GM18858 (cell line): ENCODE results near the gene GDA.
A peak's percentile ranks its signal among the peaks of the same experiment; 100 is the strongest.
"Not testable (repeated sequence)": the region's sequence is repeated elsewhere in the genome, so short reads cannot be mapped to it uniquely, and the experiment has no call there.

ENCODE experiments used
- ATAC-seq: cut with Tn5 transposase; IDR thresholded peaks from one replicate; pipeline ENCODE4 v1.9.1; 2021; ENCODE audit not compliant: unreplicated experiment

GDA gene

DNA sequence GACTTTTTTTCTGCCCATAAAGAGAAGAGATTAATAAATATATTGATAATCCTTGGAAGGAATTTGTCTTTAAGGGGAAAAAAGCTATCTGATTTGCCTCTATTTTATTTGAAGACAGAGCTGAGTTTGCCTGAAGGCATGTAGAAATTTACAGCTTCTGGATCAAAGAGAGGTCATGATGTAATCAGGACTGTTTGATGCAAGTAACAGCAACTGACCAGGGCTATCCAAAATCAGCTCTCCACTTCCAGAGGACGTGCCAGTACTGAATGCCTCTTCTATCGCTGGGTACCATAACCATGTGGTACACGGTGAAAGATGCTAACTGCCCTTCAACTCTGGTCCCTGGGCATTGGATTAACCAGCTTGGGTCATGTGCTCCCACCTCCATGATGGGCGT is 125.2 kb downstream of the GDA start:
- no peak for ATAC-seq

DNA sequence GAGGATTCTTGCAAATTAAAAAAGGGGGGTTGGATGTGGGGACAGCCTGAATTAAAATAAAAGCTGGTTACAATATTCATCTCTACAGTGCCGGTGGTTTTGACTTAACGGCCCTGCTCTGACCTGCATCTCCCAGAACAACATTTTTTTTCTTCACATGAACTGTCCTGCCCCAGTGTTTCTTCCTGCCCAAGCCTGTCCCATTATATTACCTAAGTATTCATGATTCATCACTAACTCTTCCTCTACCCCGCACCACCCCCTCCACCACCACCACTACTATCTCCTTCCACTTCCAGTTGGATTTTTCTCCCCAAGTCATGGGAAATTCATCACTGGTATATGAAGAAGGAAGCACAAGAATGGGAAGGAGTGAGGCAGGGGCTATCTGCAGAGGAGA is 125.7 kb downstream of the GDA start:
- no peak for ATAC-seq

DNA sequence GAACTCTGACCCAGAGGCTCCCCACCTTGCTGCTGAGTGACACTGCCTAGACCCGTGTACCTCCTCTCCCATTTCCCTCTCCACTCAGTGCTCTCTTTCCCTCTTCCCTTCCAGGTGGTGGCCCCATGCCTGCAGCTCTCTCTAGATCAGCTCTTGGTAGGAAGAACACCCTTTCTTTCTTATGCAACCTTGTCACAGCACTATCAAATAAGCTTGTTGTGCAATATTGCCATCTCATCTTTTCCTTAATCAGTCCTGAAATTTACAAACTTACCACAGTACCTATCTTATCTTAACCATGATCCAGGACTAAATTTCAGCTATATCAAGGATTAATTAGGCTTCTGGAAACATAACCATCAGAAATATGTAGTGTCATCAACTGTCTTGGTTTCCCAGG is 127.2 kb downstream of the GDA start:
- no peak for ATAC-seq

DNA sequence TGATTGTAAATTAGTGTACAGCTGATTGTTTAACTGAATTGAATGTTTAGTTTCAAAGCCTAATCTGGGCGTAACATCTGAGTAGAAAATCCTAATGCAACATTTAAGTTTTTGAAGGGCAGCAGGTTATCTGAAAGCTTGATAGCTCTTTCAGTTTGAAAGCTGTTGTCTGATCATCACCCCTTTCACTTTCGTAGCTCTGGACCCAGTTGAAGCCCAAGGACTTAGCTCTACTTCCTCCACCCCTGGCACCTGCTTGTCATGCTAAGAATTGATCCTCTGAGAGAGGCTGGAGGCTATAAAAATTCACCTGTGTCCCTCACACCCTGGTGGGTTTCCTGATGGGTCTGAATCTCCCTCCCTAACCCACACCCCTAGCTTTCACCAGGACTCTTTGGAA is 129.7 kb downstream of the GDA start:
- ATAC-seq = peak; percentile 75

DNA sequence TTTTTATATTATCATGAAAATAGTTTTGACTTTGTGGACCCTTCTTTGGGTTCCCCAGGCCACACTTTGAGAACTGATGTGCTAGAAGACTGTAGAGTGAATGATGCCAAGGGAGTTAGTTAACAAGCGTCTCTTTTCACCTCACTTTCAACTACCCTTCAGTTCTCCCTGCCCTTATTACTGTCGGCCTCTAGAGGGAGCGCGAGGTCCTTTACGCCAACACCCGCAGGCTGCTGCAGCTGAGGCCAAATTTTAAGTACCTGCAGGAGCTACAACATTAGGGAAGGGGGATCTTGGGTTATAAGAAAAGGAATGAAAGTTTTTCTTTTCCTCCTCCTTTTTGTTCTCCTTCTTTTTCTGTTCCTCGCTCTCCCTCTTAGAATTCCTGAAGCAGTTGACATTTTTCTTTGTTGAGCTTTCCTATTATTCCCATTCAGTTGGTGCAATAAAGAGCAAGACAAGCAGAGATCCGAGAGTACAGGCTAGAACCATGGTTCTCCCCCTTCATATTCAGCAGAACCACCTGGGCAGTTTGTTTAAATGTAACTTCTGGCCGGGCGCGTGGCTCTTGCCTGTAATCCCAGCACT is 131.8 kb downstream of the GDA start:
- ATAC-seq = peak; percentile 81

DNA sequence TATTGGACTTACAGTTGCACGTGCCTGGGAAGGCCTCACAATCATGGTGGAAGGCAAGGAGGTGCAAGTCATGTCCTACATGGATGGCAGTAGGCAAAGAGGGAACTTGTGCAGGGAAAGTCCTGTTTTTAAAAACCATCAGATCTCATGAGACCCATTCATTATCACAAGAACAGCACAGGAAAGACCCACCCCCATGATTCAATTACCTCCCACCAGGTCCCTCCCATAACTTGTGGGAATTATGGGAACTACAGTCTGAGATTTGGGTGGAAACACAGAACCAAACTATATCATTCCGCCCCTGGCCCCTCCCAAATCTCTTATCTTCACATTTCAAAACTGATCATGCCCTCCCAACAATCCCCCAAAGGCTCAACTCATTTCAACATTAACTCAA is 140.2 kb downstream of the GDA start:
- ATAC-seq = no peak

DNA sequence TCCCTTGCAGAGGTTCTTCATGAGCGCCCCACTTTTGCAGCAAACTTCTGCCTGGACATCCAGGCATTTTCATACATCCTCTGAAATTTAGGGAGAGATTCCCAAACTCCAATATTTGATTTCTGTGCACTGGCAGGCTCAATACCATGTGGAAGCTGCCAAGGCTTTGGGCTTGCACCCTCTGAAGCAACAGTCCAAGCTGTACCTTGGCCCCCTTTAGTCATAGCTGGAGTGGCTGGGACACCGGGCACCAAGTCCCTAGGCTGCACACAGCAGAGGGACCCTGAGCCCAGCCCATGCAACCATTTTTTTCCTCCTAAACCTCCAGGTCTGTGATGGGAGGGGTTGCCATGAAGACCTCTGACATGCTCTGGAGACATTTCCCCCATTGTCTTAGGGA is 141.1 kb downstream of the GDA start:
- no peak for ATAC-seq

DNA sequence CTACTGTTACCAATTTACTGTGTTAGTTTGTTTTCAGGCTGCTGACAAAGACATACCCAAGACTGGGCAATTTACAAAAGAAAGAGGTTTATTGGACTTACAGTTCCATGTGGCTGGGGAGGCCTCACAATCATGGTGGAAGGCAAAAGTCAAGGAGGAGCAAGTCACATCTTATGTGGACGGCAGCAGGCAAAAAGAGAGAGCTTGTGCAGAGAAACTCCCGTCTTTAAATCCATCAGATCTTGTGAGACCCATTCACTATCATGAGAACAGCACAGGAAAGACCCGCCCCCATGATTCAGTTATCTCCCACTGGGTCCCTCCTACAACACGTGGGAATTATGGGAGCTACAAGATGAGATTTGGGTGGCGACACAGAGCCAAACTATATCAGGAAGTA is 142.3 kb downstream of the GDA start:
- ATAC-seq = not testable (repeated sequence)

DNA sequence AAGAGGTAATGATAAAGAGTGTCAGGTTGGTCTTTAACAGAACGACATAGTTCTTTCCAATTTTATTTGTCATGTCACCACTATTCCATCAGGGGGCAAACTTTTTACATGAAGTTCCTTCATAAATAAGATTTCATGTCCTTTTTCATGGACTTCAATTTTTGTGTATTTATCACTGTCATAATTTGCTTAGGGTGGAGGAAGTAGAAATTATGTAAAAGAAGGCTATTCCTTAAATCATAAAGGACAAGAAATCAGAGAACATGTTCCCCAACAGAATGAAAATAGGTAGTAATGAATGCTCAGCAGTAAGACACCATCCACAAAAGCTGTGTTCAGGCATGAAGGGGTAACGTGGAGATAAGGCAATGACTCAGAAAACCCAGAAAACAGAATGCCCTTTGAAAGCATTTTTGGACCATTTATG is 143.0 kb downstream of the GDA start:
- no peak for ATAC-seq

DNA sequence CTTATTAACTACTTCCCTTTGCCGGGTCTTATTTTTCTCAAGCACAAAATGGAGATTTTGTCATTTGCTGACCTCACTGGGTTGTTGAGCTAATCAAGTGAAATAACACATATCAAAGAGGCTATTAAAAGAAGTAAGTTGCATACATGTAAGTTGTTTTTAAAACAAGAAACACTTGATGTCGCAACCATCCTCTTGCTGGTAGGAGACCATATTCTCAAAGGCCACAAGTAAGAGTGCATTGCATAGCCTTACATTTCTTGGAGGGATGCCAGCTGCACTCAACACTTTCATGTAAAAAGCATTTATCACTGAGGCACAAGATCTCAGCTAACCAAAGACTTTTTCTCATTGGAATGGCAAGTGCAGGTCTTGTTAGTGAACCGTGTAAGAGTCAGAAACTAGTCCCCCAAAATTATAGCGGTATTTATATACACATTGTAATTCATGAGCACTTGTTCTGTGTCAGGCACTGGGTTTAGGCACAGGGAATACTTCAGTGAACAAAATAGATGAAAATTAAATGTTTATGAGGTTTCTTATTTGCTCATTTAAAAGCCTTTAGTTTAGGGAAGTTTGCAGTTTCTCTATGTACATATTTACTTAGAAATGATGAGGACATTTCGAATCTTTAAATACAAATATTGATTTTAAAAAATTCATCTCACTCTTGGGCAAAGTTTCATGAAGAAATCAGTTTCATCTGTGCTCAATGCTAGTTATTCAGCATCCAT is 143.8 kb downstream of the GDA start:
- ATAC-seq = no peak

DNA sequence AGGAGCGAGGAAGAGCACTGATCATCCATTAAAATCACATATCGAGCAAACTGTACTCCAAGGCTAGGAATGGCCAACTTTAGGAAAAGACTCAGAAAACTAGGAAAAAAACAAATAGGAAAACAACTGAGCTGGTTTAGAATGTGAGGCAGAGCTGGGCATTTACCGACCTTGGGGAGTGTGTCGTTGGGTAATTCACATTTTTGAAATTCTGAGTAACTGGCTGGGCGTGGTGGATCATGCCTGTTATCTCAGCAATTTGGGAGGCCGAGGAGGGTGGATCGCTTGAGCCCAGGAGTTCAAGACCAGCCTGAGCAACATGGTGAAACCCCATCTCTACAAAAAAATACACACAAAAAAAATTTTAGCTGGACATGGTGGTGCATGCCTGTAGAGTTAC is 145.7 kb downstream of the GDA start:
- ATAC-seq = no peak

DNA sequence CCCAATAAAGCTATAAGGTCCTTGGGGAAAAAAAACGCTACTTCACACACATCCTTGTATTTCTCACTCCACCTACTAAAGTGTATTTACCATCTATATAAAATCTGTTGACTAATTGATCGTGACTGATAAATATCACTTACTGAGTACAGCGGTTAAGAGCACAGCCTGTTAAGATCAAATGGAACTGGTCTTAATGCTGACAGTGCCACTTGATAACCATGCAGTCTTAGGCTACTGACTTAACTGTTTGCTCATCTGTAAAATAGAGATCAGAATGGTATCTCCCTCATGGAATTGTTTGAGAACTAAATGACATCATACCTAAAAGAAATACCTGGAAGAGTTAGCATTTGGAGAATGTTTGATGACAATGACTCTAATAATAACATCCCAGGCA is 148.3 kb downstream of the GDA start:
- no peak for ATAC-seq

DNA sequence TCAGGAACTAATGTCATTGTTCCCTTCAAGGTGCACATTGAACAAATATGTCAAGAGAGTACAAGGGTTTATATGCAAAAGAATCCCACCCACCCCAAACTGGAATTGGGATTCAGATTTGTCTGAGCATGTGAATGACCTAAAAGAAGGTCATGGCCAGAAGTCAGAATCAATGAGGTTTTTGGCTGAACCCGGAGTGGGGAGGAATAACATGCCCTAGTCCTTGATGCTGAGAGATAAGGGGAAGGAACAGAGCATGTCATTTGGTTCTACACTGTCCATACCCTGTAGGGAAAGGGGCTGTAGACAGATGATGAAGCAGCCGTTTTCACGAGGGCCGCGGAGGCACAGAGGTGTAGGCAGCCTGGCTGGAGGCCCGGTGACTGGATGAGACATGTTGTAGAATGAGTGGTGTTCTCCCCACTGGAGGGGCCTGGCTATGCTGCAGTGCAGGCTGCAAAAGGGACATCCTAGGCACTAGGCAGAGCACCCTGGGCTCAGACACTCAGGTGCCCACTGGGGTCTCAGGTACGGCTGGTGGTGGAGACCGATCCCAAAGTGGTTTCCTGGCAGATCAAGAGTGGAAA is 149.9 kb downstream of the GDA start:
- ATAC-seq = no peak

DNA sequence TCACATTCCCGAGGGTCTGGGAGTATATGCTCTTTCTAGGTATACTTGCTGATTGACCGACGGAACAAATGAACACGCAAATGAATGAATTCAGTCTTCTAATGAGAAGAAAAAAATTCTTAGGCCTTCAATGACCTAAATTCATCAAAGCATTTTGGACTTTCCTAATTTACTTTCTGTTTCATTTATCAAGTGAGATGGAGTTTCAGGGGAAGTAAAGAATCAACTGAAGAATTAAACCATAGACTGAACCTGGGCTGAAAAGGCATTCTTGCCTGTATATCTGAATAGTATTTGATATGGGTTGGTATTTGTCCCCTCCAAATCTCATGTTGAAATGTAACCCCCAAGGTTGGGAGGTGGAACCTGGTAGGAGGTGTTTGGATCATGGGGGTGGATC is 151.6 kb downstream of the GDA start:
- no peak for ATAC-seq
